Gastrocnemius medialis (tissue), 4 donors: ENCODE data around the gene CLIP2. TPM values are rescaled to one million over a fixed set of nuclear protein-coding genes. Genes with fewer than 3 reads are reported as not detected.
A peak's percentile ranks its signal among the peaks of the same experiment; 100 is the strongest.

Source experiments
- ATAC-seq, 2 donors: fragments of 150-250 bp; one replicate each; pipeline ENCODE4 v1.9.1; 2016
- DNase-seq, 2 donors: peaks; one replicate each; pipeline ENCODE4 v3.0.0-alpha.2; 2019
- H3K27ac ChIP-seq, 4 donors: fragments of 200-600 bp; sonication (generic); 1 replicate in 1 of 4; 2 replicates in 3 of 4; pipeline ENCODE4 v1.5.1; 2016 to 2018; ENCODE audit warnings: mild to moderate bottlenecking in 2 of 4, moderate library complexity in 1 of 4
- H3K27me3 ChIP-seq, 3 donors: fragments of 200-600 bp; sonication (generic) in 2 of 3; 1 replicate in 1 of 3; 2 replicates in 2 of 3; pipeline versions ENCODE4 v1.5.1 to v1.6.0; 2016 to 2019; ENCODE audit warnings: mild to moderate bottlenecking in 1 of 3, moderate library complexity in 1 of 3
- H3K36me3 ChIP-seq, 2 donors: fragments of 200-600 bp; sonication (generic) in 1 of 2; one replicate each; pipeline ENCODE4 v1.5.1; 2017 to 2018
- H3K4me1 ChIP-seq, 2 donors: fragments of 200-600 bp; sonication (generic) in 1 of 2; one replicate each; pipeline ENCODE4 v1.5.1; 2016 to 2017; ENCODE audit warnings: mild to moderate bottlenecking in 2 of 2
- H3K4me3 ChIP-seq, 4 donors: fragments of 200-600 bp; sonication (generic) in 3 of 4; 1 replicate in 1 of 4; 2 replicates in 3 of 4; pipeline ENCODE4 v1.5.1; 2016 to 2019; ENCODE audit warnings: mild to moderate bottlenecking in 2 of 4
- H3K9me3 ChIP-seq, 3 donors: fragments of 200-600 bp; sonication (generic) in 2 of 3; 1 replicate in 1 of 3; 2 replicates in 2 of 3; pipeline ENCODE4 v1.5.1; 2016 to 2019
- CTCF ChIP-seq, 5 experiments: fragments of 450-650 bp in 3 of 5; fragments of 200-600 bp in 2 of 5; sonication (generic) in 2 of 5; IDR thresholded peaks in 4 of 5; conservative IDR thresholded peaks in 1 of 5; 1 replicate in 4 of 5; 2 replicates in 1 of 5; pipeline ENCODE4 v1.5.1; 2016 to 2019; ENCODE audit warnings: antibody characterized with exemption in 5 of 5, mild to moderate bottlenecking in 3 of 5, moderate library complexity in 3 of 5
- POLR2A ChIP-seq, 2 donors: fragments of 450-650 bp; IDR thresholded peaks; one replicate each; pipeline ENCODE4 v1.6.1; 2017; ENCODE audit warnings: antibody characterized with exemption in 2 of 2, mild to moderate bottlenecking in 2 of 2, moderate library complexity in 2 of 2
- in situ Hi-C, 4 donors: fragments of 200-750 bp; cut with MboI; loops; one replicate each; pipeline versions ENCODE4 v1.15.0 to v1.8.0; 2017; ENCODE audit warnings: low sequenced_read_pairs in 4 of 4
- intact Hi-C: fragments of 100-400 bp; cut with DNase I; formaldehyde crosslinking; loops from one replicate; pipeline ENCODE4 v1.15.1; 2023; ENCODE audit warnings: low total_unique reads
- total RNA-seq, 4 donors: library from RNA; depleted of rRNA; stranded (reverse); fragments of >200 nt; gene quantifications; one replicate each; pipeline versions ENCODE4 v1.1.0 to v1.2.3, GENCODE V29; 2016

CLIP2 gene
- total RNA-seq, 4 donors from 2014 or later, result 2.0 to 10.0 (median 4.2) TPM

GRCh38 chr7:74404741-74405140, 115.5 kb downstream of the CLIP2 start:
- intact Hi-C loops, result loop anchor here (5.0 kb wide), 1 partner anchor 537 kb away; no protein-coding TSS in a partner anchor
- ATAC-seq (no peak), DNase-seq (no peak)

GRCh38 chr7:74405191-74405898, 116.1 kb downstream of the CLIP2 start:
- TF ChIP-seq POLR2A (IDR thresholded peaks at IDR 0.05) (no peak), CTCF (IDR thresholded peaks at IDR 0.05 in 4 of 5, conservative IDR thresholded peaks at IDR 0.05 in 1 of 5) (peak in 1 of 5 experiments; percentile 36)
- Histone ChIP-seq H3K4me1 (no peaks in the 10 kb centered on the region), H3K27me3 (no peaks in the 10 kb centered on the region), H3K36me3 (no peaks in the 10 kb centered on the region), H3K27ac (no peak overlapping the region), H3K4me3 (no peak overlapping the region), H3K9me3 (no peaks in the 10 kb centered on the region)
- in situ Hi-C loops (loop anchor here in 2 of 4 donors (10.0 to 25.0 kb wide), 3 partner anchors 201 to 632 kb away; no protein-coding TSS in a partner anchor), intact Hi-C loops (no loop called here)
- DNase-seq (no peak), ATAC-seq (no peak)

More at GRCh38 chr7:74404741-74405140, 115.5 kb downstream of the CLIP2 start:
- Histone ChIP-seq H3K36me3 (no peaks in the 10 kb centered on the region), H3K4me3 (no peak overlapping the region), H3K27me3 (no peaks in the 10 kb centered on the region), H3K4me1 (no peaks in the 10 kb centered on the region), H3K27ac (no peak overlapping the region), H3K9me3 (no peaks in the 10 kb centered on the region)
- in situ Hi-C loops, result loop anchor here (5.0 to 25.0 kb wide), 5 partner anchors 197 to 633 kb away; no protein-coding TSS in a partner anchor
- TF ChIP-seq POLR2A (IDR thresholded peaks at IDR 0.05) (no peak), CTCF (IDR thresholded peaks at IDR 0.05 in 4 of 5, conservative IDR thresholded peaks at IDR 0.05 in 1 of 5) (no peak)

- in situ Hi-C loops, result loop anchor here in 2 of 4 donors (10.0 to 25.0 kb wide), 3 partner anchors 201 to 631 kb away; no protein-coding TSS in a partner anchor
- Histone ChIP-seq H3K9me3 (no peaks in the 10 kb centered on the region), H3K27ac (no peak overlapping the region), H3K27me3 (no peaks in the 10 kb centered on the region), H3K36me3 (no peaks in the 10 kb centered on the region), H3K4me1 (no peaks in the 10 kb centered on the region), H3K4me3 (no peak overlapping the region)
- DNase-seq, result no peak
- no peak for ATAC-seq
- intact Hi-C loops, result no loop called here
- TF ChIP-seq CTCF (IDR thresholded peaks at IDR 0.05 in 4 of 5, conservative IDR thresholded peaks at IDR 0.05 in 1 of 5), result no peak
- TF ChIP-seq POLR2A (IDR thresholded peaks at IDR 0.05), result no peak
Measured at GRCh38 chr7:74405899-74406512, 116.8 kb downstream of the CLIP2 start.

- Histone ChIP-seq H3K27me3 (no peaks in the 10 kb centered on the region), H3K4me1 (no peaks in the 10 kb centered on the region), H3K27ac (no peak overlapping the region), H3K4me3 (no peak overlapping the region), H3K36me3 (no peaks in the 10 kb centered on the region), H3K9me3 (no peaks in the 10 kb centered on the region)
- no peak for TF ChIP-seq POLR2A (IDR thresholded peaks at IDR 0.05)
- TF ChIP-seq CTCF (IDR thresholded peaks at IDR 0.05 in 4 of 5, conservative IDR thresholded peaks at IDR 0.05 in 1 of 5), result no peak
- intact Hi-C loops (no loop called here), in situ Hi-C loops (loop anchor here in 2 of 4 donors (10.0 to 25.0 kb wide), 3 partner anchors 203 to 629 kb away; no protein-coding TSS in a partner anchor)
- DNase-seq (no peak), ATAC-seq (no peak)
Measured at GRCh38 chr7:74407958-74408357, 118.8 kb downstream of the CLIP2 start.
